ENCODE results near the gene GTPBP6.
"Not testable (repeated sequence)": the region's sequence is repeated elsewhere in the genome, so short reads cannot be mapped to it uniquely, and the experiment has no call there.

The GTPBP6 gene

GRCh38 chrX:334971-335757, 16.6 kb upstream of the GTPBP6 start:
- DNase-seq (no peak), ATAC-seq (no peak)

GRCh38 chrX:334331-334891, 15.8 kb upstream of the GTPBP6 start:
- DNase-seq (no peak), ATAC-seq (no peak)

GRCh38 chrX:333611-334311, 15.2 kb upstream of the GTPBP6 start:
- no peak for ATAC-seq
- DNase-seq: no peak

GRCh38 chrX:332916-333610, 14.5 kb upstream of the GTPBP6 start:
- ATAC-seq (no peak), DNase-seq (no peak)

- no peak for DNase-seq
- ATAC-seq: no peak
Measured at GRCh38 chrX:332496-332860, 13.9 kb upstream of the GTPBP6 start.

GRCh38 chrX:331825-332495, 13.4 kb upstream of the GTPBP6 start:
- ATAC-seq (no peak), DNase-seq (no peak)

DNA sequence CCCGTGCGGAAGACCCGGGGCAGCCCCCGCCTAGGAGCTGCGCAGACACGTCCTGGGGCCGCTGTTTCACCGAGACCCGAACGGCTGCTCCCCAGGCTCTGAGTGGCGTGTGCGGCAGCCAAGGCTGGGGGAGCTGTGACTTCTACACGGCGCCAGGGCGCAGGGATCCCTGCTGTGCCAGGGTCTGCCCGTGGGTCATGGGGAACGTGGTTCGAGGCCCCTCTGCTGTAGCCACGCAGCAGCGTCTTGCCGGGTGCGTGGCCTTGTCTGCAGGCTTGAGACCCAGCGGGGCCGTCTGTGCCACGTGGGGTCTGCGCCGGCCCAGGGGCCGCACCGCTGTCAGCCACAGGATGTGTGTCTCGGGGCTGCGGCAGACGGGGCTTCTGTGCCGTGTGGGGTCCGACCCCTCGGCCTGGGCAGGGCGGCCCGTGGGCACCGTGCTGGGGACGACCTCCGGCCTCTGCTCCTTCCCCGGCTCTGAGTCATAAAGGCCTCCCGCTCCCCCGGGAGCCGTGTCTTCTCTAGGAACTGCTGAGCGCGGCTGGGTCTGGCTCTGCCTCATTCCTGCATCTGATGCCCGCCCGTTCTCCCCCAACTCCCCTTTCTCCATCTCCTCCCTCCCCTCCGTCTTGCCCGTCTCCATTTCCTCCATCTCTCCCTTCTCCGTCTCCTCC, 12.7 kb upstream of the GTPBP6 start:
- peak; percentile 34 for DNase-seq
- ATAC-seq: peak; percentile 51

GRCh38 chrX:330726-331150, 12.1 kb upstream of the GTPBP6 start:
- ATAC-seq (no peak), DNase-seq (no peak)

GRCh38 chrX:330141-330725, 11.6 kb upstream of the GTPBP6 start:
- not testable (repeated sequence) for DNase-seq, ATAC-seq

DNA sequence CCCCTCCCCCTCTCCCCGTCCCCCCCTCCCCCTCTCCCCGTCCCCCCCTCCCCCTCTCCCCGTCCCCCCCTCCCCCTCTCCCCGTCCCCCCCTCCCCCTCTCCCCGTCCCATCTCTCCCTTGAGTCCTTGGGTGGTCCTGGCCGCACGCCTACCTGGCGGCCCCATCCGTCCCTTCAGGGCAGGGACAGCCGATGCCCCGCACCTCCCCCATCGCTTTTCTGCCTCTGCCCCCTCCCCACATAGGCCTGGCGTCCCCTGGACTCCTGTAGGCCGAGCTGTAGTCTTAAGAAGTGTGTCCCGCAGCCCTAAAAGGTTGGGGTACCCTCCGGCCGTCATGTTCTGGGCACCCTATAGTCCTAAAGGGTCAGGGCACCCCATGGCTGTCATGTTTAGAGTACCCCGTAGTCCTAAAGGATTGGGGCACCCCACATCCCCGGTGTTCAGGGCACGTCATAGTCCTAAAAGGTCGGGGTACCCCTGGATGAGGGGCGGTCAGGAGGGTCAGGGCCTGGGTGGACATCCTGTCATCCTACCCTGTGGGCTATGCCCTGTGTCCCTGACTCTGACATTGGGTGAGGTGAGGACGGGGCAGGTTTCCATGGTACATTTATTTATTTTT, 10.8 kb upstream of the GTPBP6 start:
- no peak for ATAC-seq
- no peak for DNase-seq

GRCh38 chrX:327660-328126, 9.1 kb upstream of the GTPBP6 start:
- DNase-seq: no peak

GRCh38 chrX:324664-325063, 6.1 kb upstream of the GTPBP6 start:
- ATAC-seq, DNase-seq: not testable (repeated sequence)

More at GRCh38 chrX:327660-328126, 9.1 kb upstream of the GTPBP6 start:
- ATAC-seq: no peak

- ATAC-seq (peak; percentile 47), DNase-seq (peak; percentile 60)
Measured at GRCh38 chrX:323721-324628, 5.4 kb upstream of the GTPBP6 start.

DNA sequence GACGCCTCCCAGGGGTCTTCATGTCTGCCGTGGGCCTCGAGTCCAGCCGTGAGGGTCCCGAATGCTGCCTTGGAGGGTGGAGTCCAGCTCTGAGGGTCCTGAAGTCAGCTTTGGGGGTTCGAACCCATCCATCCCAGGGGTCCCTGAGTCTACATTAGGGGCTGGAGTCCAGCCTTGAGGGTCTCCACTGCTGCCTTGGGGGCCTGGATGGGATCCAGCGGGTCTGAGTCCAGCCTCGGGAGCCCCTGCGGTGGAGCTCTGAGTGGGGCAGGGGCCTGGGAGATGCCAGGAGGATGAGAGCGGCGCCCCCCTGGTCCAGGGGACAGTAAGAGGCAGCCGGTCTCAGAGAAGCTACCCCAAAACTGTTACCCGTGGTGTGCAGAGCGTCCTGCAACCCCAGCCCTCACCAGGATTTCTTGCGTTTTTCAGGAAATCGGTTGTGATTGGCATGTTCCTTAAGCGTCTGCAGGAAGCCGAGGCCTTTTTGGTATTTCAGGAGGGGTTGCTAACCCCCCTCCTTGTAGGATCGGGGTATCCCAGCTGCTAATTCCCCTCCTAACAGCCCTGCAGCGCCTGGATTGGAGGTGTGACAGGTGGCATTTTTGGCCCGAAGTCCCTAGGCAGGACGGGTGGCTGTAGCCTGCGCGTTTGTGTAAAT, 1.7 kb upstream of the GTPBP6 start:
- no peak for ATAC-seq
- DNase-seq: no peak

DNA sequence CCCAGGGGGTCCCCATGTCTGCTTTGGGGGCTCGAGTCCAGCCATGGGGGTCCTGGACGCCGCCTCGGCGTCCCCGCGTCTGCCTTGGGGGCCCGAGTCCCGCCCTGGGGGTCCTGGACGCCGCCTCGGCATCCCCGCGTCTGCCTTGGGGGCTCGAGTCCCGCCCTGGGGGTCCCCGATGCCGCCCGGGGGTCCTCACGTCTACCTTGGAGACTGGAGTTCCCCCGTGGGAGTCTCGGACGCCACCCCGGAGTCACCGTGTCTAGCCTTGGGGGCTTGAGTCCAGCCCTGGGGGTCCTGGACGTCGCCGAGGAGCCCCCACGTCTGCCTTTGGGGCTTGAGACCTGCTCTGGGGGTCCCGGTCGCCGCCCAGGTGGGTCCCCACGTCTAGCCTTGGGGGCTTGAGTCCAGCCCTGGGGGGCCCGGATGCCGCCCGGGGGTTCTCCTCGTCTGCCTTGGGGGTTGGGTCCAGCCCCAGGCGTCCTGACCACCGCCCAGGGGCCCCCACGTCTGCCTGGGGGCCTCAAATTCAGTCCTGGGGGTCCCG, 1.1 kb upstream of the GTPBP6 start:
- DNase-seq: no peak
- no peak for ATAC-seq

GRCh38 chrX:318068-318738, 393 bp downstream of the GTPBP6 start:
- DNase-seq (peak; percentile 98), ATAC-seq (peak; percentile 75)

GRCh38 chrX:317424-318067, 1.1 kb downstream of the GTPBP6 start:
- DNase-seq (no peak), ATAC-seq (no peak)

Measured in stimulated activated naive CD8-positive, alpha-beta T cell treated with anti-CD3 and anti-CD28 coated beads, Interleukin-15, Interleukin-2, amounts not matched to agents 100 U/mL and 50 U/mL, for 24 hours (primary cell).